GM12865 (cell line): ENCODE measurements around the gene PDLIM3.
"Not testable (repeated sequence)": the region's sequence is repeated elsewhere in the genome, so short reads cannot be mapped to it uniquely, and the experiment has no call there.

Source experiments
- DNase-seq: peaks from one replicate; pipeline ENCODE4 v3.0.0; 2010; ENCODE audit warnings: low read depth
- H3K4me3 ChIP-seq: 2 replicates; pipeline ENCODE4 v1.5.1; 2011; ENCODE audit warnings: mild to moderate bottlenecking, low read depth, low read length, control low read depth
- TF ChIP-seq, protein P1 (sequence below): IDR thresholded peaks from 2 replicates; pipeline ENCODE4 v1.5.1; 2011; ENCODE audit warnings: low read length, control low read depth, low read depth, inconsistent platforms; ENCODE audit not compliant: insufficient read depth; ENCODE audit errors: missing control alignments

PDLIM3 gene

DNA sequence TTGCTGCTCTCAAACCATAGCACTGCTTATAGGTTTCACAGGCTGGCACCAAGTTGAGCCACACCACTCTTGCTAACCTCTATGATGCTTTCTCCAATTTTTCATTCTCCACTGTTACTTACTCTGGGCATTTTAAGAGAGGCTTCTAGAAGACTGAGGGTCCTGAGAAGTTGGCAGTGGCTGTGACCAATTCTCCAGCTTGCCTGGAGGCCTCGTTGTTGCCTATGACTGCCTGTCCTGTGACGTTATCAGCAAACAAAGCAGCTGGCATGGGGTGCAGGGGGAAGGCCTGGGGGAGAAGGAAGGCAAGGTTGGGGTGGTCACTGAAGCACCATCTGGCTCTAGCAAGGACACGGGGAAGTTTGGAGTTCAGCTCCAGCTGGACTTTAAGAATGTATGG, 30.4 kb upstream of the PDLIM3 start:
- TF ChIP-seq, protein P1, sequence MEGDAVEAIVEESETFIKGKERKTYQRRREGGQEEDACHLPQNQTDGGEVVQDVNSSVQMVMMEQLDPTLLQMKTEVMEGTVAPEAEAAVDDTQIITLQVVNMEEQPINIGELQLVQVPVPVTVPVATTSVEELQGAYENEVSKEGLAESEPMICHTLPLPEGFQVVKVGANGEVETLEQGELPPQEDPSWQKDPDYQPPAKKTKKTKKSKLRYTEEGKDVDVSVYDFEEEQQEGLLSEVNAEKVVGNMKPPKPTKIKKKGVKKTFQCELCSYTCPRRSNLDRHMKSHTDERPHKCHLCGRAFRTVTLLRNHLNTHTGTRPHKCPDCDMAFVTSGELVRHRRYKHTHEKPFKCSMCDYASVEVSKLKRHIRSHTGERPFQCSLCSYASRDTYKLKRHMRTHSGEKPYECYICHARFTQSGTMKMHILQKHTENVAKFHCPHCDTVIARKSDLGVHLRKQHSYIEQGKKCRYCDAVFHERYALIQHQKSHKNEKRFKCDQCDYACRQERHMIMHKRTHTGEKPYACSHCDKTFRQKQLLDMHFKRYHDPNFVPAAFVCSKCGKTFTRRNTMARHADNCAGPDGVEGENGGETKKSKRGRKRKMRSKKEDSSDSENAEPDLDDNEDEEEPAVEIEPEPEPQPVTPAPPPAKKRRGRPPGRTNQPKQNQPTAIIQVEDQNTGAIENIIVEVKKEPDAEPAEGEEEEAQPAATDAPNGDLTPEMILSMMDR = no peak
- no peak for DNase-seq

DNA sequence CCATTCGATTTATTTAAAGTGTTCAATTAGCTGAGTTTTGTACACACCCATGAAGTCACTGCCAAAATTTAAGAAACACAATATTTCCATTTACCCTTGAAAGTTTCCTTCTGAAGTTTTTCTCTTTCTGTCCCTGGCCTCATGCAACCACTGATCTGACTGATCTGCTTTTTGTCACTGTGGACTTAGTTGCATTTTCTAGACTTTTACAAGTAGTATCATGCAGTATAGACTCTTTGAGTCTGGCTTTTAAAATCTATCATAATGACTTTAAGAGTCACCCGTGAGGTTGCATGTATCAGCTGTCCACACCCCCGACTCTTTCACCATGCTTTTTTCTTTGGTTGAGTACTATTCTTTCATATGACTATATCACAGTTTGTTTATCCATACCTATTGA, 29.0 kb upstream of the PDLIM3 start:
- TF ChIP-seq, protein P1 = no peak
- no peak overlapping the region for H3K4me3 ChIP-seq
- no peak for DNase-seq

More for the DNA sequence above, 30.4 kb upstream of the PDLIM3 start:
- H3K4me3 ChIP-seq = no peak overlapping the region

DNA sequence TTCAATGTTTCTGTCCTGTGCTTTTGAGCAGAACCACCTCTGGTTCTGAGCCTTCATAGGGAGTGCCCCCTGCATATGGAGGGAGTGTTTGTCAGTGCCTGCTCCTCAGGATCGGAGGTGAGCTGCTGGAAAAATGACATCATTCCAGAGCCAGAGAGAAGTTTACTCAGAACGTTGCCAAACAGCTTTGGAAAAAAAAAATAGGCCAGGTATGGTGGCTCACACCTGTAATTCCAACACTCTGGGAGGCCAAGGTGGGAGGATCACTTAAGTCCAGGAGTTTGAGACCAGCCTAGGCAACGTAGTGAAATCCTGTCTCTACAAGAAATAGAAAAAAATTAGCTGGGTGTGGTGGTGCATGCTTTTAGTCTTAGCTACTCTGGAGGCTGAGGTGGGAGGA, 27.2 kb upstream of the PDLIM3 start:
- no peak overlapping the region for H3K4me3 ChIP-seq
- no peak for DNase-seq
- TF ChIP-seq, protein P1 = no peak

DNA sequence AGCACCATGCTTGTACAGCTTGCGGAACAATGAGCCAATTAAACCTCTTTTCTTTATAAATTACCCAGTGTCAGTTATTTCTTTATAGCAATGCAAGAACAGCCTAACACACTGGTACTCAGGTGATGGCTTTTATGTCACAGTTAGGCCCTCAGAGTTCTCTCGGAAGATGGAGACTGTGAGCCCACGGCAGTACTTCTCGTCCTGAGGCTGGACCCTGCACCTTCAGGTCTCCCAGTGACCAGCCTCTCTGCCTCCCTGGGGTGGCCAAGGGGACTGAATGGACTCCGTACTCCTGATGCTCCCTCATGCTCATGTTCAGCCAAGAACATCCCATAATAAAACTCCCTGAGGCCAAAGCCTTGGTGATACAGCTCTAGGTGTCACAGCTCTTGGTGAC, 25.0 kb upstream of the PDLIM3 start:
- TF ChIP-seq, protein P1 = no peak
- DNase-seq = no peak
- H3K4me3 ChIP-seq = no peak overlapping the region

DNA sequence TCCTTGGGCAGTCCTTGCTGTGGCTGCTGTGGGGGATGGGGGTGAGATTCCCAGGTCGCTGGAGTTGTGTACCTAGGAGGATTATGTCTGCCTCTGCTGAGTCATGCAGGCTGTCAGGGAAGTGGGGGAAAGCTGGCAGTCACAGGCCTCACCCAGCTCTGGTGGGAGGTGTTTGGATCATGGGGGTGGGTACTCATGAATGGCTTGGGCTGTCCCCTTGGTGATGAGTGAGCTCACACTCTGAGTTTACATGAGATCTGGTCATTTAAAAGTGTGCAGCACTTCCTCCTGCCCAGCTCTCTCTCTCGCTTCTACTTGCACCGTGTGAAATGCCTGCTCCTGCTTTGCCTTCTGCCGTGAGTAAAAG, 24.6 kb upstream of the PDLIM3 start:
- DNase-seq = peak; percentile 17
- H3K4me3 ChIP-seq = no peak overlapping the region
- TF ChIP-seq, protein P1 = no peak

DNA sequence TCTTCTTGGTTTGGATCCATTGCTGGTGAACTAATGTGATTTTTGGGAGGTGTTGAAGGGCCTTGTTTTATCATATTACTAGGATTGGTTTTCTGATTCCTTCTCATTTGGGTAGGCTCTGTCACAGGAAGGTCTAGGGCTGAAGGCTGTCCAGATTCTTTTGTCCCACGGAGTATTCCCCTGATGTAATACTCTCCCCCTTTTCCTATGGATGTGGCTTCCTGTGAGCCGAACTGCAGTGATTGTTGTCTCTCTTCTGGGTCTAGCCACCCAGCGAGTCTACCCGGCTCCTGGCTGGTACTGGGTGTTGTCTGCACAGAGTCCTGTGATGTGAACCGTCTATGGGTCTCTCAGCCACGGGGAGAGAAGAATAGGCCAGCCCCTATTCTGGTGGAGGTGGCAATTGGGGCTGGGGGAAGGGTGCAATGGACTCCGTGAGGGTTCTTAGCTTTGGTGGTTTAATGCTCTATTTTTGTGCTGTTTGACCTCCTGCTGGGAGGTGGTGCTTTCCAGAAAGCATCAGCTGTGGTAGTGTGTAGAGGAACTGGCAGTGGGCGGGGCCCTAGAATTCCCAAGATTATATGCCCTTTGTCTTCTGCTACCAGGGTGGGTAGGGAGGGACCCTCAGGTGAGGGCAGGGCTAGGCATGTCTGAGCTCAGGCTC, 24.1 kb upstream of the PDLIM3 start:
- H3K4me3 ChIP-seq, DNase-seq: not testable (repeated sequence)

DNA sequence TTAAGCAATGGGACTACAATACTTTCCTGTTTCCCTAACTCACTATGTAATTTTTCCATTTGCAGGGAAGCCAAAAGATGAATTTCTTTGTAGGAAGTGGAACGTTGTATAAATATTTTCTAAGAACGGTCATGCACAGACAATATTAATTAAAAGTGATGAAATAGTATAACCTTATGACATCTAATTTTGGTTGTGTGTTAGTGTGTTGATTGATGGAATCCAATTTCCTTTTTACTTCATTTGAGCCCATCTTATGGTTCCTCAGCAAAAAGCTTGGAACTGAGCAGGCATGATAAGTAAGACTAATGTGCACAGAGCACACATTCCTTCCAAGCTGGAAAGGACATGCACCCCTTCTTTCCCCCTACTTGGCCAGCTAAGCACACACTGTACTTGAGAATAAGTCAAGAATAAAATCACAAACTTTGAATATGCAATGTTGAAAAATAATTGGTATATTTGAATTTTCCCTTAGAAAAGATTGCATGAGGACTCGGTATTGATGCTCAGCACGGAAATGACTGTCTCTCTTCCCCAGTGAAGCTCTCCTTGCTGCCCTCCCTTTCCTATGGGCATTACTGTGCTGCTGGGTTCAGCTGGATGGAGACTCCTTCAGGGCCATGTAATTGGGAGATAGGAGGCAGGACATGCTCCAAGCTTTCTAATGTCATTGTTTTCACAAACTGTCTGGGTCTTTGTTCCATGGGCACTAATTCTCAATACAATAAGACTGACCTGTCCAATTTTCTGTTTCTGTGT, 19.2 kb upstream of the PDLIM3 start:
- TF ChIP-seq, protein P1 = no peak
- H3K4me3 ChIP-seq = no peak overlapping the region
- DNase-seq = no peak
